WTC11 (cell line): ENCODE data around the gene SP110. TPM values are rescaled to one million over a fixed set of nuclear protein-coding genes. Genes with fewer than 3 reads are reported as not detected.

Experiments used
- ATAC-seq: fragments of 200-7000 bp; cut with Tn5 transposase; 2 replicates; pipeline ENCODE4 v1.10.0; 2021; ENCODE audit warnings: mild to moderate bottlenecking, moderate library complexity
- CTCF ChIA-PET: fragments of 300-600 bp; sonication (Branson Sonifier 250); formaldehyde crosslinking; loops from one replicate; lab custom pipeline; 2021; ENCODE audit warnings: antibody characterized with exemption; lab: Charles Lee
- POLR2A ChIA-PET: fragments of 350-600 bp; sonication (Branson Sonifier 250); formaldehyde crosslinking; loops from one replicate; lab custom pipeline; 2021; ENCODE audit warnings: antibody characterized with exemption; lab: Charles Lee
- DNase-seq: peaks from one replicate; pipeline ENCODE4 v3.0.0; 2021; ENCODE audit warnings: low spot score
- H3K27ac Mint-ChIP-seq: 2 replicates; pipeline ENCODE4 v1.8.0; 2021; ENCODE audit warnings: mixed read lengths
- H3K27me3 Mint-ChIP-seq: 2 replicates; pipeline ENCODE4 v1.8.0; 2021; ENCODE audit warnings: low read depth, mild to moderate bottlenecking, moderate library complexity, mixed read lengths
- H3K36me3 Mint-ChIP-seq: 2 replicates; pipeline ENCODE4 v1.8.0; 2021; ENCODE audit warnings: mixed read lengths
- H3K4me1 Mint-ChIP-seq: 2 replicates; pipeline ENCODE4 v1.8.0; 2022; ENCODE audit warnings: mixed read lengths
- H3K4me3 Mint-ChIP-seq: 2 replicates; pipeline ENCODE4 v1.8.0; 2021; ENCODE audit warnings: mild to moderate bottlenecking, moderate library complexity, mixed read lengths
- H3K9me3 Mint-ChIP-seq: 2 replicates; pipeline ENCODE4 v1.8.0; 2021; ENCODE audit warnings: mixed read lengths
- AFF4 ChIP-seq: sonication (generic); formaldehyde crosslinking; IDR thresholded peaks from 2 replicates; pipeline ENCODE4 v1.8.1; 2023; ENCODE audit warnings: mild to moderate bottlenecking, missing genetic modification reagents, borderline replicate concordance
- CREB1 ChIP-seq: sonication (generic); formaldehyde crosslinking; IDR thresholded peaks from 2 replicates; pipeline ENCODE4 v1.8.0; 2023; ENCODE audit warnings: mild to moderate bottlenecking, missing genetic modification reagents
- E2F4 ChIP-seq: sonication (generic); formaldehyde crosslinking; IDR thresholded peaks from 2 replicates; pipeline ENCODE4 v1.8.1; 2022; ENCODE audit warnings: low read depth, mild to moderate bottlenecking, moderate library complexity, missing genetic modification reagents, borderline replicate concordance
- FOXK1 ChIP-seq: sonication (generic); formaldehyde crosslinking; IDR thresholded peaks from 2 replicates; pipeline ENCODE4 v1.8.0; 2022; ENCODE audit warnings: mild to moderate bottlenecking, moderate library complexity, missing genetic modification reagents
- FOXP4 ChIP-seq: sonication (generic); formaldehyde crosslinking; IDR thresholded peaks from 2 replicates; pipeline ENCODE4 v1.8.0; 2022; ENCODE audit warnings: mild to moderate bottlenecking, missing genetic modification reagents
- GRHL2 ChIP-seq: fragments of 250-450 bp; sonication (Bioruptor Pico); IDR thresholded peaks from 2 replicates; pipeline ENCODE4 v1.8.0; 2022; ENCODE audit warnings: mild to moderate bottlenecking, moderate library complexity; ENCODE audit not compliant: insufficient replicate concordance, severe bottlenecking
- JAZF1 ChIP-seq: fragments of 250-450 bp; sonication (Bioruptor Pico); IDR thresholded peaks from 2 replicates; pipeline ENCODE4 v1.9.0; 2021; ENCODE audit warnings: moderate library complexity, mild to moderate bottlenecking, inconsistent platforms
- PRRX2 ChIP-seq: fragments of 250-450 bp; sonication (Bioruptor Pico); IDR thresholded peaks from 2 replicates; pipeline ENCODE4 v1.8.0; 2021; ENCODE audit warnings: mild to moderate bottlenecking
- RORB ChIP-seq: fragments of 250-450 bp; sonication (Bioruptor Pico); IDR thresholded peaks from 2 replicates; pipeline ENCODE4 v1.9.0; 2021; ENCODE audit warnings: mild to moderate bottlenecking
- SP1 ChIP-seq: sonication (generic); formaldehyde crosslinking; conservative IDR thresholded peaks from 2 replicates; pipeline ENCODE4 v1.8.1; 2022; ENCODE audit warnings: missing genetic modification reagents
- TEAD1 ChIP-seq: sonication (generic); formaldehyde crosslinking; IDR thresholded peaks from 2 replicates; pipeline ENCODE4 v1.8.0; 2022; ENCODE audit warnings: mild to moderate bottlenecking, missing genetic modification reagents
- TP53 ChIP-seq: sonication (generic); formaldehyde crosslinking; IDR thresholded peaks from 2 replicates; pipeline ENCODE4 v1.8.1; 2023; ENCODE audit warnings: mild to moderate bottlenecking, missing genetic modification reagents
- ZBTB21 ChIP-seq: sonication (generic); formaldehyde crosslinking; IDR thresholded peaks from 2 replicates; pipeline ENCODE4 v1.8.1; 2023; ENCODE audit warnings: mild to moderate bottlenecking, missing genetic modification reagents, borderline replicate concordance
- ZNF219 ChIP-seq: sonication (generic); formaldehyde crosslinking; IDR thresholded peaks from 2 replicates; pipeline ENCODE4 v1.8.0; 2023; ENCODE audit warnings: missing genetic modification reagents, mild to moderate bottlenecking, borderline replicate concordance
- ZNF416 ChIP-seq: fragments of 250-450 bp; sonication (Bioruptor Pico); IDR thresholded peaks from 2 replicates; pipeline ENCODE4 v1.9.0; 2021; ENCODE audit warnings: mild to moderate bottlenecking, inconsistent platforms
- total RNA-seq: library from RNA; stranded (reverse); gene quantifications from 3 replicates; pipeline ENCODE4 v1.2.3, GENCODE V29; 2021
- TF ChIP-seq, protein P1 (sequence below): sonication (generic); formaldehyde crosslinking; IDR thresholded peaks from 2 replicates; pipeline ENCODE4 v1.8.0; 2023; ENCODE audit warnings: missing genetic modification reagents
- TF ChIP-seq, protein P2 (sequence below): sonication (generic); formaldehyde crosslinking; conservative IDR thresholded peaks from 2 replicates; pipeline ENCODE4 v1.8.1; 2023; ENCODE audit warnings: mild to moderate bottlenecking, low read depth, missing genetic modification reagents, moderate library complexity

Gene SP110
- total RNA-seq, 1 experiment from 2014 or later, result 5.7 TPM

- no peak for ATAC-seq
- Mint-ChIP-seq H3K27me3 (no peaks in the 10 kb centered on the region), H3K36me3 (no peaks in the 10 kb centered on the region), H3K27ac (no peak overlapping the region), H3K9me3 (peaks cover 26% of the 10 kb centered on the region), H3K4me1 (peaks cover 9% of the 10 kb centered on the region), H3K4me3 (no peak overlapping the region)
- POLR2A ChIA-PET, result no interaction called here
- CTCF ChIA-PET, result no interaction called here
- DNase-seq, result no peak
- no peak for TF ChIP-seq E2F4 (CRISPR knock-in tag)
- TF ChIP-seq, protein P1, sequence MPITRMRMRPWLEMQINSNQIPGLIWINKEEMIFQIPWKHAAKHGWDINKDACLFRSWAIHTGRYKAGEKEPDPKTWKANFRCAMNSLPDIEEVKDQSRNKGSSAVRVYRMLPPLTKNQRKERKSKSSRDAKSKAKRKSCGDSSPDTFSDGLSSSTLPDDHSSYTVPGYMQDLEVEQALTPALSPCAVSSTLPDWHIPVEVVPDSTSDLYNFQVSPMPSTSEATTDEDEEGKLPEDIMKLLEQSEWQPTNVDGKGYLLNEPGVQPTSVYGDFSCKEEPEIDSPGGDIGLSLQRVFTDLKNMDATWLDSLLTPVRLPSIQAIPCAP (CRISPR knock-in tag), result no peak
- TF ChIP-seq, all 79 proteins: peak for 0
Measured at GRCh38 chr2:230267556-230267955, 47.8 kb upstream of the SP110 start.

GRCh38 chr2:230267059-230267458 lies 47.3 kb upstream of the SP110 start:
- POLR2A ChIA-PET, result no interaction called here
- no peak overlapping the region for H3K4me3 Mint-ChIP-seq
- no peak for TF ChIP-seq RORB (CRISPR knock-in tag)
- TF ChIP-seq ZBTB21 (CRISPR knock-in tag), result no peak
- no peak for TF ChIP-seq ZNF416
- TF ChIP-seq SP1 (CRISPR knock-in tag), result no peak
- TF ChIP-seq PRRX2 (CRISPR knock-in tag), result no peak
- TF ChIP-seq TEAD1 (CRISPR knock-in tag), result no peak
- TF ChIP-seq FOXP4, result no peak
- TF ChIP-seq ZNF219 (CRISPR knock-in tag), result no peak
- no peak for TF ChIP-seq GRHL2
- no peak for TF ChIP-seq JAZF1 (CRISPR knock-in tag)
- no peak for TF ChIP-seq AFF4 (CRISPR knock-in tag)
- no peak for TF ChIP-seq CREB1 (CRISPR knock-in tag)
- TF ChIP-seq, protein P2, sequence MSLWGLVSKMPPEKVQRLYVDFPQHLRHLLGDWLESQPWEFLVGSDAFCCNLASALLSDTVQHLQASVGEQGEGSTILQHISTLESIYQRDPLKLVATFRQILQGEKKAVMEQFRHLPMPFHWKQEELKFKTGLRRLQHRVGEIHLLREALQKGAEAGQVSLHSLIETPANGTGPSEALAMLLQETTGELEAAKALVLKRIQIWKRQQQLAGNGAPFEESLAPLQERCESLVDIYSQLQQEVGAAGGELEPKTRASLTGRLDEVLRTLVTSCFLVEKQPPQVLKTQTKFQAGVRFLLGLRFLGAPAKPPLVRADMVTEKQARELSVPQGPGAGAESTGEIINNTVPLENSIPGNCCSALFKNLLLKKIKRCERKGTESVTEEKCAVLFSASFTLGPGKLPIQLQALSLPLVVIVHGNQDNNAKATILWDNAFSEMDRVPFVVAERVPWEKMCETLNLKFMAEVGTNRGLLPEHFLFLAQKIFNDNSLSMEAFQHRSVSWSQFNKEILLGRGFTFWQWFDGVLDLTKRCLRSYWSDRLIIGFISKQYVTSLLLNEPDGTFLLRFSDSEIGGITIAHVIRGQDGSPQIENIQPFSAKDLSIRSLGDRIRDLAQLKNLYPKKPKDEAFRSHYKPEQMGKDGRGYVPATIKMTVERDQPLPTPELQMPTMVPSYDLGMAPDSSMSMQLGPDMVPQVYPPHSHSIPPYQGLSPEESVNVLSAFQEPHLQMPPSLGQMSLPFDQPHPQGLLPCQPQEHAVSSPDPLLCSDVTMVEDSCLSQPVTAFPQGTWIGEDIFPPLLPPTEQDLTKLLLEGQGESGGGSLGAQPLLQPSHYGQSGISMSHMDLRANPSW, result no peak
- no peak for TF ChIP-seq TP53 (CRISPR knock-in tag)
- no peak for TF ChIP-seq FOXK1 (CRISPR knock-in tag)
- no peak overlapping the region for H3K27ac Mint-ChIP-seq
- H3K27me3 Mint-ChIP-seq, result no peaks in the 10 kb centered on the region
- ATAC-seq, result no peak
- no peaks in the 10 kb centered on the region for H3K36me3 Mint-ChIP-seq
- peaks cover 22% of the 10 kb centered on the region for H3K9me3 Mint-ChIP-seq
- DNase-seq, result no peak
- CTCF ChIA-PET, result no interaction called here
- peaks cover 9% of the 10 kb centered on the region for H3K4me1 Mint-ChIP-seq
